ENCODE results near the gene MAGI2.

The MAGI2 gene

DNA sequence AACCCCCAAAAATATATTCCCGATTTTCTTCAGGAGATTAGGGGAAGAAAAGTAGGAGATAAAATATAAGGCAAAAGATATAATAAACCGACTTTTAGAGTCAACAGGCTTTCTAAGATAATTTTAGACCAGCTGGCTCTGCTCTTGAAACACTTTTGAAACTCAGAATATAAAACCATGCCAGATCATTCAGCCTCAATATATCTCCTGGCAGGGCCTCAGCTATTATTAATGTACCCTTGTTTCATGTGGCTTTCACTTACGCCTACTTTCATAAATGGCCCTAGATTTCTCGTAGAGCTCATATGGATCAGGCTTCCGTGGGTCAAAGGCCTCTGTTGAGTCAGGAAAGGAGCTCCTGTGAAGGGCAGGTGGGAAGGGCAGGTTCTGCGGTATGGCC, 1258.9 kb downstream of the MAGI2 start (continued):
- TF ChIP-seq, protein P1, sequence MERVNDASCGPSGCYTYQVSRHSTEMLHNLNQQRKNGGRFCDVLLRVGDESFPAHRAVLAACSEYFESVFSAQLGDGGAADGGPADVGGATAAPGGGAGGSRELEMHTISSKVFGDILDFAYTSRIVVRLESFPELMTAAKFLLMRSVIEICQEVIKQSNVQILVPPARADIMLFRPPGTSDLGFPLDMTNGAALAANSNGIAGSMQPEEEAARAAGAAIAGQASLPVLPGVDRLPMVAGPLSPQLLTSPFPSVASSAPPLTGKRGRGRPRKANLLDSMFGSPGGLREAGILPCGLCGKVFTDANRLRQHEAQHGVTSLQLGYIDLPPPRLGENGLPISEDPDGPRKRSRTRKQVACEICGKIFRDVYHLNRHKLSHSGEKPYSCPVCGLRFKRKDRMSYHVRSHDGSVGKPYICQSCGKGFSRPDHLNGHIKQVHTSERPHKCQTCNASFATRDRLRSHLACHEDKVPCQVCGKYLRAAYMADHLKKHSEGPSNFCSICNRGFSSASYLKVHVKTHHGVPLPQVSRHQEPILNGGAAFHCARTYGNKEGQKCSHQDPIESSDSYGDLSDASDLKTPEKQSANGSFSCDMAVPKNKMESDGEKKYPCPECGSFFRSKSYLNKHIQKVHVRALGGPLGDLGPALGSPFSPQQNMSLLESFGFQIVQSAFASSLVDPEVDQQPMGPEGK (CRISPR knock-in tag; IDR thresholded peaks at IDR 0.05; ENCODE audit: borderline replicate concordance): no peak
- TF ChIP-seq ZNF8 (CRISPR knock-in tag; IDR thresholded peaks at IDR 0.05): no peak
- TF ChIP-seq TCF4 (CRISPR knock-in tag; IDR thresholded peaks at IDR 0.05; ENCODE audit: borderline replicate concordance): no peak

DNA sequence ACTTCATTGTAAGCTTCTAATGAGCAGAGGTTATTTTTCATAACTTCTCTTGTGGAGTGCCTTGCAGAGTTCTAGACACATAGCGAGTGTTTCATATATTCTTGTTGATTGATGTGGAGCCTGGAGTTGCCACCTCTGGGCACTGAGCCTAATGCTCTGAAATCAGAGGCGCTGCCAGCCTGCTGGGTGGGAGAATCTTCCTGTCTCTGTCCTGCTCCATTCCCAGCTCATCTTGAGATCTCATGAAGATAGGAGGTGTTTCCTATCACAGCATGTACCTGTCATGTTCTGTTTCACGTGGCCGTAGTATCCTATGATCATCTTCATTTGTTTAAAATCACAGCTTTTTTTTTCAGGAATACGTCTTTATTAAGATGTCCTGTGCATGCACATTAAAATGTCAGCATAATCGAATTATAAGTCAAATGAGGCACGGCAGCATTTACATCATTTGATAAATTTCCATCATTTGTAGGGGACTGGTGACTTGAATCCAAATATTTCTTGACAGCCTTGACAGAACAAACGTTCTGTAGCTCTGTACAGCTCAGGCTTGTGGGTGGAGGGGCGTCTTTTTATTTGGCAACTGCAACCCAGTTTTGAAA, 1261.9 kb downstream of the MAGI2 start:
- peak; percentile 97 for TF ChIP-seq ZC3H10 (CRISPR knock-in tag; IDR thresholded peaks at IDR 0.05)
- TF ChIP-seq GLIS3 (CRISPR knock-in tag; IDR thresholded peaks at IDR 0.05): no peak
- peak; percentile 97 for TF ChIP-seq TOX (CRISPR knock-in tag; IDR thresholded peaks at IDR 0.05; ENCODE audit: borderline replicate concordance)
- 0 out of 2 replicates have a peak, but pooled peaks have one; percentile 57 for TF ChIP-seq RARB (CRISPR knock-in tag; IDR thresholded peaks at IDR 0.05)
- no peak for TF ChIP-seq CSRNP3 (CRISPR knock-in tag; IDR thresholded peaks at IDR 0.05)
- peak; percentile 77 for TF ChIP-seq ISL1 (CRISPR knock-in tag; IDR thresholded peaks at IDR 0.05)
- ATAC-seq: peak; percentile 88

DNA sequence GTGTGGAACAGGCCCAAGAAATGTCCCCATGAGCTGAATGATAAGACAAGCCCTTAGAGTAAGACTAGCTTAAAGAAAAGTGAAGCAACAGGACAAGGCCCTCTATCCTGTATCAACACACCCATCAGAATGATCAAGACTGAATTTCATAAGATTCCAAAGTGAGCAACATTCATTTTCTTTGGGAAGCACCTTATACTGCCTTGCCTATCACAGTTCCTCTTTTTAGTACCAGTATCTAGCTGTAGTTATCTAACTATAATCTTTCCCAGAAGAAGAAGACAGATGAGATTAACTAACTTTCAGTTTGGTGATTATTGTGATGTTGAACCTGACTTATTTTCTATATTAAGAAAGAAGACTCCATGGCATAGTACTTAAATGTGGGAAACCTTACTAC, 1263.7 kb downstream of the MAGI2 start:
- ATAC-seq: no peak
- no peak for TF ChIP-seq CSDC2 (CRISPR knock-in tag; IDR thresholded peaks at IDR 0.05)
- TF ChIP-seq RARB (CRISPR knock-in tag; IDR thresholded peaks at IDR 0.05): no peak
- no peak for TF ChIP-seq PPARA (CRISPR knock-in tag; IDR thresholded peaks at IDR 0.05; ENCODE audit: borderline replicate concordance)
- no peak for TF ChIP-seq ZFP3 (CRISPR knock-in tag; IDR thresholded peaks at IDR 0.05)
- TF ChIP-seq ZNF8 (CRISPR knock-in tag; IDR thresholded peaks at IDR 0.05): no peak
- TF ChIP-seq, protein P2, sequence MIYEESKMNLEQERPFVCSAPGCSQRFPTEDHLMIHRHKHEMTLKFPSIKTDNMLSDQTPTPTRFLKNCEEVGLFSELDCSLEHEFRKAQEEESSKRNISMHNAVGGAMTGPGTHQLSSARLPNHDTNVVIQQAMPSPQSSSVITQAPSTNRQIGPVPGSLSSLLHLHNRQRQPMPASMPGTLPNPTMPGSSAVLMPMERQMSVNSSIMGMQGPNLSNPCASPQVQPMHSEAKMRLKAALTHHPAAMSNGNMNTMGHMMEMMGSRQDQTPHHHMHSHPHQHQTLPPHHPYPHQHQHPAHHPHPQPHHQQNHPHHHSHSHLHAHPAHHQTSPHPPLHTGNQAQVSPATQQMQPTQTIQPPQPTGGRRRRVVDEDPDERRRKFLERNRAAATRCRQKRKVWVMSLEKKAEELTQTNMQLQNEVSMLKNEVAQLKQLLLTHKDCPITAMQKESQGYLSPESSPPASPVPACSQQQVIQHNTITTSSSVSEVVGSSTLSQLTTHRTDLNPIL (CRISPR knock-in tag; IDR thresholded peaks at IDR 0.05; ENCODE audit: low read depth): no peak
- TF ChIP-seq ZNF565 (CRISPR knock-in tag; conservative IDR thresholded peaks at IDR 0.05; ENCODE audit: low read depth): no peak
- TF ChIP-seq, protein P1 (CRISPR knock-in tag; IDR thresholded peaks at IDR 0.05; ENCODE audit: borderline replicate concordance): no peak
- TF ChIP-seq, protein P3, sequence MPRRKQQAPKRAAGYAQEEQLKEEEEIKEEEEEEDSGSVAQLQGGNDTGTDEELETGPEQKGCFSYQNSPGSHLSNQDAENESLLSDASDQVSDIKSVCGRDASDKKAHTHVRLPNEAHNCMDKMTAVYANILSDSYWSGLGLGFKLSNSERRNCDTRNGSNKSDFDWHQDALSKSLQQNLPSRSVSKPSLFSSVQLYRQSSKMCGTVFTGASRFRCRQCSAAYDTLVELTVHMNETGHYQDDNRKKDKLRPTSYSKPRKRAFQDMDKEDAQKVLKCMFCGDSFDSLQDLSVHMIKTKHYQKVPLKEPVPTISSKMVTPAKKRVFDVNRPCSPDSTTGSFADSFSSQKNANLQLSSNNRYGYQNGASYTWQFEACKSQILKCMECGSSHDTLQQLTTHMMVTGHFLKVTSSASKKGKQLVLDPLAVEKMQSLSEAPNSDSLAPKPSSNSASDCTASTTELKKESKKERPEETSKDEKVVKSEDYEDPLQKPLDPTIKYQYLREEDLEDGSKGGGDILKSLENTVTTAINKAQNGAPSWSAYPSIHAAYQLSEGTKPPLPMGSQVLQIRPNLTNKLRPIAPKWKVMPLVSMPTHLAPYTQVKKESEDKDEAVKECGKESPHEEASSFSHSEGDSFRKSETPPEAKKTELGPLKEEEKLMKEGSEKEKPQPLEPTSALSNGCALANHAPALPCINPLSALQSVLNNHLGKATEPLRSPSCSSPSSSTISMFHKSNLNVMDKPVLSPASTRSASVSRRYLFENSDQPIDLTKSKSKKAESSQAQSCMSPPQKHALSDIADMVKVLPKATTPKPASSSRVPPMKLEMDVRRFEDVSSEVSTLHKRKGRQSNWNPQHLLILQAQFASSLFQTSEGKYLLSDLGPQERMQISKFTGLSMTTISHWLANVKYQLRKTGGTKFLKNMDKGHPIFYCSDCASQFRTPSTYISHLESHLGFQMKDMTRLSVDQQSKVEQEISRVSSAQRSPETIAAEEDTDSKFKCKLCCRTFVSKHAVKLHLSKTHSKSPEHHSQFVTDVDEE (CRISPR knock-in tag; IDR thresholded peaks at IDR 0.05): no peak
- TF ChIP-seq TOX (CRISPR knock-in tag; IDR thresholded peaks at IDR 0.05; ENCODE audit: borderline replicate concordance): no peak
- TF ChIP-seq ZNF70 (CRISPR knock-in tag; IDR thresholded peaks at IDR 0.05): no peak

DNA sequence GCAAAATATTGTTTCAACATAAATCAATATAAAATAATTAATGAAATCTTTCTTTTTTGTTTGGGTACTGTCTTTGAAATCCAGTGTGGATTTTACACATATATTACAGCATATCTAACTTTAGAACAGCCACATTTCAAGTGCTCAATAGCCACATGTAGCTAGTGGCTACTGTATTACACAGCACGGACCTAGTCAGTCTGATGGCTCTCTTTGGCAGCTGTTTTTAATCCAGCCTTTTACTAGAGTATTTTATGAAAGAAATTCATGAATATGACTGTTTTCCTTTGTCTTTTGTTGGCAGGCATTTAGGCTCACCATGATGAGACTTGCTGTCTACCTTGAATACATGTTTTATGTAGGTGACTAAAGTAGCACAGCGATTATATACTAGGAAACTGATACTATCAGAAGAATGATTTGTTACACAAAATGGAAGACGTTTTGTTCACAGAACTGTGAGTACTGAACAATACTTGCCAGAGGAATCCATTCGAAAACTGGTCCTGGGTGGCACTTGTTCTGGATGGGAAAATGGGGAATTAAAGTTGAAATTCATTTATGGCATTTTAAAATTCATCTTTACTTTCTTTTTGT, 1268.2 kb downstream of the MAGI2 start:
- TF ChIP-seq PPARA (CRISPR knock-in tag; IDR thresholded peaks at IDR 0.05; ENCODE audit: borderline replicate concordance): no peak
- no peak for TF ChIP-seq GLIS3 (CRISPR knock-in tag; IDR thresholded peaks at IDR 0.05)
- TF ChIP-seq CSDC2 (CRISPR knock-in tag; IDR thresholded peaks at IDR 0.05): no peak
- TF ChIP-seq RARB (CRISPR knock-in tag; IDR thresholded peaks at IDR 0.05): 0 out of 2 replicates have a peak, but pooled peaks have one; percentile 63
- TF ChIP-seq BACH2 (CRISPR knock-in tag; IDR thresholded peaks at IDR 0.05; ENCODE audit: borderline replicate concordance): no peak
- no peak for TF ChIP-seq CSRNP3 (CRISPR knock-in tag; IDR thresholded peaks at IDR 0.05)
- TF ChIP-seq ZC3H10 (CRISPR knock-in tag; IDR thresholded peaks at IDR 0.05): peak; percentile 75
- no peak for TF ChIP-seq TOX (CRISPR knock-in tag; IDR thresholded peaks at IDR 0.05; ENCODE audit: borderline replicate concordance)

More for the DNA sequence above, 1268.2 kb downstream of the MAGI2 start:
- peak; percentile 77 for ATAC-seq

Measured in SK-N-SH treated with all-trans-retinoic acid at 6 μM for 48 hours (cell line).